Neural progenitor cell (in vitro differentiated cells): ENCODE results near the gene ZSCAN2.
"Not testable (repeated sequence)": the region's sequence is repeated elsewhere in the genome, so short reads cannot be mapped to it uniquely, and the experiment has no call there.

Experiments
- CTCF ChIP-seq: fragments of 200-600 bp; sonication (generic); IDR thresholded peaks from 2 replicates; pipeline ENCODE4 v1.5.1; 2017; ENCODE audit warnings: antibody characterized with exemption, mild to moderate bottlenecking
- EZH2 ChIP-seq: fragments of 200-600 bp; sonication (generic); IDR thresholded peaks from 2 replicates; pipeline ENCODE4 v1.6.1; 2017; ENCODE audit warnings: antibody characterized with exemption, mild to moderate bottlenecking, moderate library complexity

- TF ChIP-seq CTCF, EZH2: not testable (repeated sequence)
These were observed 49.2 kb upstream of the ZSCAN2 start for GRCh38 chr15:84551624-84552023.
